Measurements from ENCODE around the gene INIP.

- TF ChIP-seq CTCF (IDR thresholded peaks at IDR 0.05 in 4 of 5, conservative IDR thresholded peaks at IDR 0.05 in 1 of 5) (no peak), POLR2A (IDR thresholded peaks at IDR 0.05) (no peak)
These were observed 39.5 kb upstream of the INIP start for GRCh38 chr9:112757282-112757883.
